ENCODE data around the gene OR6A2.

The OR6A2 gene

DNA sequence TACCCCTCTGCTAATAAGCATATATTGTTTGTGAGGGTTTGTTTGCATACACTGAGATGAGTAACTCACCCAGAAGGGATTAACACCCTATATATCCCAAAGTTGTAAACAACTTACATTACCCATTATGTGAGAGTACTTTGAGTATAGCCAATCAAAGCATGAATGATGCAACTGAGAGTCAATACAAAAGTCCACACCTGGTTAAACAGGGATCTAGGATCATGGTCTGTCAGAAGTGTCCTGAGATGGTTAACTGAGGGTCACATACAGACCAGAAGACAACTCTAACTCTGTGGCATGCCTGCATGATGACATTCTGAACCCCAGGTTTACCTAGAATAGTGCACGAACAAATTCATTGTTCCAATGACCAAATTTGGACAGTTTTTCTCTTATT lies 28.6 kb upstream of the OR6A2 start:
- no peak for DNase-seq (ENCODE audit: extremely low read depth, low read depth)
- H3K4me3 ChIP-seq (replicated peaks; ENCODE audit: low read depth, low read length): no peak overlapping the region
- TF ChIP-seq, protein P1, sequence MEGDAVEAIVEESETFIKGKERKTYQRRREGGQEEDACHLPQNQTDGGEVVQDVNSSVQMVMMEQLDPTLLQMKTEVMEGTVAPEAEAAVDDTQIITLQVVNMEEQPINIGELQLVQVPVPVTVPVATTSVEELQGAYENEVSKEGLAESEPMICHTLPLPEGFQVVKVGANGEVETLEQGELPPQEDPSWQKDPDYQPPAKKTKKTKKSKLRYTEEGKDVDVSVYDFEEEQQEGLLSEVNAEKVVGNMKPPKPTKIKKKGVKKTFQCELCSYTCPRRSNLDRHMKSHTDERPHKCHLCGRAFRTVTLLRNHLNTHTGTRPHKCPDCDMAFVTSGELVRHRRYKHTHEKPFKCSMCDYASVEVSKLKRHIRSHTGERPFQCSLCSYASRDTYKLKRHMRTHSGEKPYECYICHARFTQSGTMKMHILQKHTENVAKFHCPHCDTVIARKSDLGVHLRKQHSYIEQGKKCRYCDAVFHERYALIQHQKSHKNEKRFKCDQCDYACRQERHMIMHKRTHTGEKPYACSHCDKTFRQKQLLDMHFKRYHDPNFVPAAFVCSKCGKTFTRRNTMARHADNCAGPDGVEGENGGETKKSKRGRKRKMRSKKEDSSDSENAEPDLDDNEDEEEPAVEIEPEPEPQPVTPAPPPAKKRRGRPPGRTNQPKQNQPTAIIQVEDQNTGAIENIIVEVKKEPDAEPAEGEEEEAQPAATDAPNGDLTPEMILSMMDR (IDR thresholded peaks at IDR 0.05; ENCODE audit: low read depth, low read length, missing control alignments): no peak

GRCh38 chr11:6825231-6825744 lies 25.8 kb upstream of the OR6A2 start:
- no peak for DNase-seq (ENCODE audit: extremely low read depth, low read depth)
- no peak overlapping the region for H3K4me3 ChIP-seq (replicated peaks; ENCODE audit: low read depth, low read length)
- TF ChIP-seq, protein P1 (IDR thresholded peaks at IDR 0.05; ENCODE audit: low read depth, low read length, missing control alignments): no peak

GRCh38 chr11:6824136-6824823 lies 24.8 kb upstream of the OR6A2 start:
- no peak for DNase-seq (ENCODE audit: extremely low read depth, low read depth)
- TF ChIP-seq, protein P1 (IDR thresholded peaks at IDR 0.05; ENCODE audit: low read depth, low read length, missing control alignments): no peak

DNA sequence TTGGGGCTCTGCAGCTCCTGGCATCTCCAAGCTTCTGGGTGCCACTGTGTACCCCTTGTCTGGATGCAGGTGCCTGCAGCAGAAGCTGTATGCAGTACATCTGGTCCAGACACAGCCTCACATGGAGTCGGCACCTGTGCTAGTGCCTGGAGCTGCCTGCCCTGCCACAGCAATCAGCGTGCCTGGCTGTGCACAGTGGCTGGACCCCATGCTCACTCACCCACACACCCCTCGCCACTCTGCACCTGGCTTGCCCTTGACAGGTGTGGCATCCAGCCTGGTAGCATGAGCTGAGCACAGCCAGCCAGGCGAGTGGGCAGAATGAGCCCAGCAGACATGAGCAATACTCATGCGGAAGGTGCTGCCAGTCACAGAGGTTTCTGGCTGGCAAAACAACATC lies 19.5 kb upstream of the OR6A2 start:
- H3K4me3 ChIP-seq (replicated peaks; ENCODE audit: low read depth, low read length): no peak overlapping the region
- TF ChIP-seq, protein P1 (IDR thresholded peaks at IDR 0.05; ENCODE audit: low read depth, low read length, missing control alignments): no peak
- no peak for DNase-seq (ENCODE audit: extremely low read depth, low read depth)

More at GRCh38 chr11:6824136-6824823, 24.8 kb upstream of the OR6A2 start:
- no peak overlapping the region for H3K4me3 ChIP-seq (replicated peaks; ENCODE audit: low read depth, low read length)

- DNase-seq (ENCODE audit: extremely low read depth, low read depth): no peak
- H3K4me3 ChIP-seq (replicated peaks; ENCODE audit: low read depth, low read length): no peak overlapping the region
- TF ChIP-seq, protein P1 (IDR thresholded peaks at IDR 0.05; ENCODE audit: low read depth, low read length, missing control alignments): no peak
These were observed 18.2 kb upstream of the OR6A2 start for GRCh38 chr11:6817694-6818093.

DNA sequence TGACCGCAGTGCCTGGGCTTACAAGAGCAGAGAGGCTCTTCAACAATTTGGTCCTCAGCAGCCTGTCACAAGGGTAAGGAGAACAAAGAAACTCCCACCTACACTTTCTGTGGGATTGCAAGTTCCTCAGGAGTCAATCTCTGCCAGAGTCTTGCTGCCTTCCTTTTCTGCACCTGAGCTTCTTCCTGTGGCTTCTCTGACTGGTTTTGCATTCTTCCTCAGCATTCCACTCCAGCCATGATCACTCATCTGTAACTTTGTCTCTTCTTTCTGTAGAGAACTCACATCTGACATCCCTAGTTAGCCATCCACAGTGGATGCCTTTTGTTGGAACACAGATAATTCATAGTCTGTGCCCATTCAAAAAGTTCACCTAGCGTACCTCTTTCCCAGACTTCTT lies 14.2 kb upstream of the OR6A2 start:
- TF ChIP-seq, protein P1 (IDR thresholded peaks at IDR 0.05; ENCODE audit: low read depth, low read length, missing control alignments): no peak
- no peak overlapping the region for H3K4me3 ChIP-seq (replicated peaks; ENCODE audit: low read depth, low read length)
- no peak for DNase-seq (ENCODE audit: extremely low read depth, low read depth)

Measured in HFF-Myc (cell line).